DND-41 (cell line): ENCODE measurements around the gene SMAD7.

Source experiments
- ATAC-seq: fragments of 200-7000 bp; cut with Tn5 transposase; 3 replicates; pipeline ENCODE4 v1.9.1; 2021; ENCODE audit warnings: low read depth; ENCODE audit not compliant: insufficient read depth
- DNase-seq: peaks from one replicate; pipeline ENCODE4 v3.0.0-alpha.2; 2020
- H2AFZ ChIP-seq: 2 replicates; pipeline ENCODE4 v1.6.0; 2012; ENCODE audit warnings: low read depth, low read length
- H3K27ac ChIP-seq: 2 replicates; pipeline ENCODE4 v1.5.1; 2012; ENCODE audit warnings: low read length, inconsistent platforms
- H3K27me3 ChIP-seq: fragments of 200-600 bp; sonication (generic); 2 replicates; pipeline ENCODE4 v1.6.0; 2012; ENCODE audit warnings: low read length, mild to moderate bottlenecking, inconsistent platforms; ENCODE audit not compliant: insufficient read depth, poor library complexity
- H3K36me3 ChIP-seq: 2 replicates; pipeline ENCODE4 v1.5.1; 2012; ENCODE audit warnings: low read length, inconsistent platforms; ENCODE audit not compliant: insufficient read depth
- H3K4me1 ChIP-seq: 2 replicates; pipeline ENCODE4 v1.5.1; 2012; ENCODE audit warnings: mild to moderate bottlenecking, low read length; ENCODE audit not compliant: insufficient read depth
- H3K4me2 ChIP-seq: 2 replicates; pipeline ENCODE4 v1.6.0; 2012; ENCODE audit warnings: mild to moderate bottlenecking, moderate library complexity, low read length, inconsistent platforms; ENCODE audit not compliant: insufficient read depth
- H3K4me3 ChIP-seq, 2 experiments: fragments of 200-600 bp in 1 of 2; shearing (Covaris generic) in 1 of 2; 2 replicates each; pipeline ENCODE4 v1.5.1; 2012 to 2016; ENCODE audit warnings: inconsistent platforms in 2 of 2, low read length in 2 of 2, mild to moderate bottlenecking in 2 of 2, low read depth in 1 of 2, moderate library complexity in 1 of 2
- H3K79me2 ChIP-seq: 2 replicates; pipeline ENCODE4 v1.6.0; 2012; ENCODE audit warnings: low read length, inconsistent platforms; ENCODE audit not compliant: insufficient read depth
- H3K9ac ChIP-seq: 2 replicates; pipeline ENCODE4 v1.6.0; 2012; ENCODE audit warnings: low read depth, mild to moderate bottlenecking, inconsistent platforms, low read length, moderate library complexity
- H3K9me3 ChIP-seq: 2 replicates; pipeline ENCODE4 v1.5.1; 2012; ENCODE audit warnings: low read length, moderate library complexity, mild to moderate bottlenecking, inconsistent platforms; ENCODE audit not compliant: insufficient read depth, severe bottlenecking
- H4K20me1 ChIP-seq: 2 replicates; pipeline ENCODE4 v1.6.0; 2012; ENCODE audit warnings: low read length; ENCODE audit not compliant: insufficient read depth
- CTCF ChIP-seq: IDR thresholded peaks from 2 replicates; pipeline ENCODE4 v1.5.1; 2012; ENCODE audit warnings: borderline replicate concordance, low read length, moderate library complexity, mild to moderate bottlenecking; ENCODE audit not compliant: poor library complexity, severe bottlenecking; ENCODE audit errors: extremely low read depth
- EZH2 ChIP-seq: IDR thresholded peaks from 3 replicates; pipeline ENCODE4 v1.6.1; 2012; ENCODE audit warnings: borderline replicate concordance, low read depth, mild to moderate bottlenecking, moderate library complexity, low read length, inconsistent platforms; ENCODE audit not compliant: severe bottlenecking

SMAD7 gene

GRCh38 chr18:48923746-48924629 lies 26.8 kb downstream of the SMAD7 start:
- Histone ChIP-seq H3K27ac (no peak overlapping the region), H2AFZ (no peak overlapping the region), H3K36me3 (no peaks in the 10 kb centered on the region), H3K4me1 (peaks cover 25% of the 10 kb centered on the region), H4K20me1 (0 out of 2 replicates have a peak, but pooled peaks cover 14% of the 10 kb centered on the region), H3K79me2 (peaks cover 17% of the 10 kb centered on the region), H3K9me3 (no peaks in the 10 kb centered on the region), H3K9ac (no peak overlapping the region), H3K27me3 (no peaks in the 10 kb centered on the region), H3K4me3 (no peak overlapping the region), H3K4me2 (no peak overlapping the region)
- ATAC-seq, result peak; percentile 27; the same call in 1 of the 3 replicates
- TF ChIP-seq CTCF (no peak), EZH2 (no peak)
- DNase-seq, result peak; percentile 45

GRCh38 chr18:48922801-48923730 lies 27.7 kb downstream of the SMAD7 start:
- H3K27me3 ChIP-seq, result no peaks in the 10 kb centered on the region
- H3K4me1 ChIP-seq, result peaks cover 16% of the 10 kb centered on the region
- no peak overlapping the region for H3K27ac ChIP-seq
- 0 out of 2 replicates have a peak, but pooled peaks cover 13% of the 10 kb centered on the region for H4K20me1 ChIP-seq
- H3K9me3 ChIP-seq, result no peaks in the 10 kb centered on the region
- H2AFZ ChIP-seq, result no peak overlapping the region
- ATAC-seq (no peak), DNase-seq (no peak)
- H3K4me3 ChIP-seq, result no peak overlapping the region
- peaks cover 15% of the 10 kb centered on the region for H3K79me2 ChIP-seq
- TF ChIP-seq CTCF, result no peak
- TF ChIP-seq EZH2, result no peak
- H3K36me3 ChIP-seq, result no peaks in the 10 kb centered on the region
- H3K9ac ChIP-seq, result no peak overlapping the region
- H3K4me2 ChIP-seq, result no peak overlapping the region

- Histone ChIP-seq H3K4me1 (peaks cover 12% of the 10 kb centered on the region), H3K9ac (no peak overlapping the region), H4K20me1 (0 out of 2 replicates have a peak, but pooled peaks cover 9% of the 10 kb centered on the region), H3K79me2 (peaks cover 7% of the 10 kb centered on the region), H2AFZ (no peak overlapping the region), H3K9me3 (no peaks in the 10 kb centered on the region), H3K27me3 (no peaks in the 10 kb centered on the region), H3K4me3 (no peak overlapping the region), H3K36me3 (no peaks in the 10 kb centered on the region), H3K27ac (no peak overlapping the region), H3K4me2 (no peak overlapping the region)
- ATAC-seq (no peak), DNase-seq (no peak)
- TF ChIP-seq EZH2 (no peak), CTCF (no peak)
Observed at GRCh38 chr18:48922226-48922800, 28.5 kb downstream of the SMAD7 start.
